Measurements from ENCODE around the gene TRIM41. TPM values are rescaled to one million over a fixed set of nuclear protein-coding genes. Genes with fewer than 3 reads are reported as not detected.
"Not testable (repeated sequence)": the region's sequence is repeated elsewhere in the genome, so short reads cannot be mapped to it uniquely, and the experiment has no call there.

The TRIM41 gene
- total RNA-seq, 1 donor from 2014 or later, result 12.1 TPM

DNA sequence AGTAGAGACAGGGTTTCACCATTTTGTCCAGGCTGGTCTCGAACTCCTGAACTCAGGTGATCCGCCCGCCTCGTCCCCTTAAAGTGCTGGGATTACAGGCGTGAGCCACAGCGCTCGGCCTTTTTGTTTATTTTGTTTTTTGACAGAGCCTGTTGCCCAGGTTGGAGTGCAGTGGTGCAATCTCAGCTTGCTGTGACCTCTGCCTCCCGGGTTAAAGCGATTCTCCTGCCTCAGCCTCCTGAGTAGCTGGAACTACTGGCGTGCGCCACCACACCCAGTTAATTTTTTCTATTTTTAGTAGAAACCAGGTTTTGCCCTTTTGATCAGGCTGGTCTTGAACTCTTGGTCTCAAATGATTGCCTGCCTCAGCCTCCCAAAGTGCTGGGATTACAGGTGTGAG is 12.9 kb upstream of the TRIM41 start:
- DNase-seq (ENCODE audit: extremely low read depth, low read depth, low spot score), result not testable (repeated sequence)

DNA sequence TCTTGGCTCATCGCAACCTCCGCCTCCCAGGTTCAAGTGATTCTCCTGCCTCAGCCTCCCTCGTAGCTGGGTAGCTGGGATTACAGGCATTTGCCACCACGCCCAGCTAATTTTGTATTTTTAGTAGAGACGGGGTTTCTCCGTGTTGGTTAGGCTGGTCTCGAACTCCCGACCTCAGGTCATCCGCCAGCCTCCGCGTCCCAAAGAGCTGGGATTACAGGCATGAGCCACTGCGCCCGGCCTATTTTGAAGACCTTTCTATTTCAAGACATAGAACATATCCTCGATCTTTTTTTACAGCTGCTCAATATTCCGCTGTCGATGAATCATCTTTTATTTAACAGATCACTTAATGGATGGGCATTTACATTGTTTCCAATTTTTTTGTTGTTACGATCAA is 12.4 kb upstream of the TRIM41 start:
- not testable (repeated sequence) for DNase-seq (ENCODE audit: extremely low read depth, low read depth, low spot score)

DNA sequence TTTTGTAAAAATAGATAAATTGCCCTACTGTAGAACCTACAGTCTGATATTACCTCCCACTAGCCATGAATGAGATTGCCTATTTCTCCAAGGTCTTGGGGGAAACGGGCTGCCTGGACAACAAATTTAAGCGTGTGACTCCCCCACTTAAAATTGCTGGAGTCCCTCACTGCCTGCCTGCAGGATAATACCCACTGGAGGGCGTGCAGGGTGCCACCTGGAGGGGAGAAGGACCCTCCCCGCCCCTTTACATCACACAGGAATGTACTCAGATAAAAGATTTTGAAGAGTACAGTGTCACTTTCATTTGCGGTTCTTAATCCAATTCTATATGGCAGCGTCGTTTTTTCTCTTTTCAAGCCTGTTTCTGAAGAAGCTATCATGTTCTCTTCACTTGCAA is 11.9 kb upstream of the TRIM41 start:
- no peak for DNase-seq (ENCODE audit: extremely low read depth, low read depth, low spot score)

DNA sequence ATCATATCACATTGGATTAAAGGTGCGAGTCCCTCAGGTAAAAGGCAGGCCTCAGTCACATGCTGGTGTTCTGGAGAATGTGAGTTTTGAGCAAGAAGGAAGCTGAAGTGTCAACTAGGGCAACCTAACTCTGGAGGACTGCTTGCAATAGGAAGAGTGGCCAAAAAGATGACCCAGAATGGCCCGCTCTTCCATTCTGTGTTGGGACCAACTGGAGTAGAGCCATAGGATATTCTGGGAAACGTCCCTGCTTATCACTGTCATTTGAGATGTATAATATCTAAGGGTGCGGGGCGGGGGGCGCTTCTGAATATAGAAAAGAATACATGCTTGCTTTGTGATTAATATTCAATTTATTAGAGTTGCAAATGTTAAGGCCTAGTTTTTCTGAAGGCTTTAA is 11.0 kb upstream of the TRIM41 start:
- DNase-seq (ENCODE audit: extremely low read depth, low read depth, low spot score), result no peak

DNA sequence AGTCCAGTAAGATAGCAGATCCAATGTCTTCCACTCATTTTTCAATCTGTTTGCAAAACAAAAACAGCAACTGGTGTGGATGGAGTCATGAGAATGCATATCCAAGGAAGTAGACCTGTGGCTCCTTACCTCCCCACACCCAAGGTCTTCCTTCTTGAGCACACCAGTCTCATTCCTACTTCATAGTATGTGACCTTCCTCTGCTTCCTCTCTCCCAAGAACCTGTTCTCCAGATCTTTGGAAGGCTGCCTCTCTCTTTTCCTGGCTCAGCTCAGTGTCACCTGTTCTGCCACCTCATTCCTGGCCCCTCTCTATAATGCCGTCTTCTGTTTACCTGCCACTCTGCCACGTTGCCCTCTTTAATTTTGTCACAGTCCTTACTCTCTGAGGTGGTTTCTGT is 10.1 kb upstream of the TRIM41 start:
- DNase-seq (ENCODE audit: extremely low read depth, low read depth, low spot score), result no peak

DNA sequence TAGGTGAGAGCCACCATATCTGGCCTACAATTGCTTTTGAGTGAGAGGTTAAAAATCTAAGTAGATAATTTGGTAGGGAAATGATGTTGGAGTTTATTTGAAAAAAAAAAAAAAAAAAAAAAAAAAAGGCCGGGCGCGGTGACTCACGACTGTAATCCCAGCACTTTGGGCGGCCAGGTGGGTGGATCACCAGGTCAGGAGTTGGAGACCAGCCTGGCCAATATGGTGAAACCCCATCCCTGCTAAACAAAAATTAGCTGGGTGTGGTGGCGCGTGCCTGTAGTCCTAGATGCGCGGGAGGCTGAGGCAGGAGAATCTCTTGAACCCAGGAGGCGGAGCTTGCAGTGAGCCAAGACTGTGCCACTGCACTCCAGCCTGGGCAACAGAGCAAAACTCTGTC is 8.8 kb upstream of the TRIM41 start:
- not testable (repeated sequence) for DNase-seq (ENCODE audit: extremely low read depth, low read depth, low spot score)

DNA sequence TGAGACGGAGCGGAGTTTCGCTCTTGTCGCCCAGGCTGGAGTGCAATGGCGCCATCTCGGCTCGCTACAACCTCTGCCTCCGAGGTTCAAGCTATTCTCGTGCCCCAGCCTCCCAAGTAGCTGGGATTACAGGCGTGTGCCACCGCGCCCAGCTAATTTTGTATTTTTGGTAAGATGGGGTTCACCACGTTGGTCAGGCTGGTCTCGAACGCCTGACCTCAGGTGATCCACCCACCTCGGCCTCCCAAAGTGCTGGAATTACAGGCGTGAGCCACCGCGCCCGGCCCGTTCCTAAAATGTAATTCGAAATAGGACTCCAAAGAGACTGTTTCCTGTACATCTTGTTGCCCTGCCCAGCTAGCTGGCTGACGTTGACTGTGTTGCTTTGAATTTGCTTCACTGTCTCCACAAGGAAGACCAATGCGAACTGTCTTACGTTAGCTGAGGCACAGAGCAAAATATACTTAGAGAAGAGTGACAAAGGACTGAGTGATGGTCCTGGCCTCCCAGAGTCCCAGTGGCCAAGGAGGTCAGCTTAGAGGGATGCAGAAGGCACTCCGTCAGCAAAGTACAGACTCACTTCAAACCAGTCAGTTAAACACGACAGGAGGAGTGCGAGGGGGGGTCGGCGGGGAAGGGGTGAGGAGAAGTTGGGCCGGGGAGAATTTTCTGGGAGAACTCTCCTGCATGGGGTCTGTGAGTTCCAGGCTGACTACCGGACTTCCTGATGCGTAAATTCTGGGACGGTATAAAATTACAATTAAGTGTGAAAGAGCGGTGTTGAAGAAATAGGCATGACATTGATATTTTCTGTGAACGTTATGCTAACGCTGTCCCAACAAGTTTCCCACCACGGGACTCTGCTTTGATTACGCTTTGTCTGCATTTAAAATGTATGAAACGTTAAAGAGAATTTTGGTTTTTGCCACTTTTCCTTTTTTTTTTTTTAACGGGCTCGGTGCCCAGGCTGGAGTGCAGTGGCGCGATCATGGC is 6.8 kb upstream of the TRIM41 start:
- DNase-seq (ENCODE audit: extremely low read depth, low read depth, low spot score), result no peak

DNA sequence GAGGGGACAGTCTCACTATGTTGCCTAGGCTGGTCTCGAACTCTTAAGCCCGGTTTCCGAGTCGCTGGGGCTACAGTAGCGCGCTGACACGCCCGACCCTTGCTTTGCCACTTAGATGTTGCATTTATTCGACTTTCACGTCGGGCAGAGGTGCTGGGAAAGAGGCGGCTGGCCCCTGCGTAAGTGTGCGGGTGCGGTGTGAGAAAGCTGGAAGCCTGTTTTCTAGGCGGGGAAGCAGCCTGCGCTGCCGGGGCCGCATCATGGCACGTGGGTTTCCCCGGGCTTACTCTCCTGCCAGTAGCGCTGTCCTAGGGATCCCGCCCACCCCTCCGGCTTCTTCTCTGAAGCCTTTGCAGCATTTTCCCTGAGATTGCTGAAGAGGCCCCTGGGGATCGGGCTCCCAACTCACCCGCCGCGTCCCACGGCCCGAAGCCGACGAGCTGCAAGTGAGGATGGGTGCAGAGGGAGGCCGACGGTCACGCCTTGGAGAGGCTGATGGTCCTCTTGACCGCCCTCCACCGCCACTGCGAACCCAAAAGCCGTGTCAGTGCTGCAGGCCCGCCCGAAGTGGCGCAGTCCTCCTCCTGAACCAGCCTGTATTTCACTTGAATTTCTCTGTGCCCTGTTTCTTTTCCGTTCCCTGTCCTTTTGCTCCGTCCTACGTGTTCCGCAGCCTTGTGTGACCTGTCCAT is 5.8 kb upstream of the TRIM41 start:
- DNase-seq (ENCODE audit: extremely low read depth, low read depth, low spot score), result no peak

DNA sequence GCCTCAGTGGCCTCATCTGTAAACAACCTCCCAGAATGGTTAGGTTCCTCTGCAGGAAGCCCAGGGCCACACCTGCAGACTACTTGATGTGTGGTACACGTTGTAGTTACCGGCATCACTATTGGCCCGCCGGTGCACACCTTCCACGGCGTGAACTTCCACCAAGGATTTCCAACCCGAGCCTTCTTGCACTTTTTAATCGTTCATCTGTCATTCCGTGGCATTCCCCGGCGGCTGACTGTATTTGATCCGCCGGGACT is 5.3 kb upstream of the TRIM41 start:
- DNase-seq (ENCODE audit: extremely low read depth, low read depth, low spot score), result no peak

DNA sequence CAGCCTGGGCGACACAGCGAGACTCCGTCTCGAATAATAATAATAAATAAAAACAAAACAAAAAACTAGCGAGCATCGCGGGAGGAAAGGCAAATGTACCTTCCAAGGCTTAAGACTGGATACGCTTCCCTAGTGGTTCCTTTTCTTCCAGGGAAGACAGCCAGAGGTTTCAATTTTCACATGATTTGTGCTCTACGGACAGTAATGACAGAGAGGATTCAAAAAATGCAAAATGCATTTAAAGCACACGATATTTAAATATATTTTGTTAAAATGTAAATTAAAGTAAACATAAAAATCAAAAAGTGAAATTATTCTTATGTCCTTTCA is 4.3 kb upstream of the TRIM41 start:
- no peak for DNase-seq (ENCODE audit: extremely low read depth, low read depth, low spot score)

DNA sequence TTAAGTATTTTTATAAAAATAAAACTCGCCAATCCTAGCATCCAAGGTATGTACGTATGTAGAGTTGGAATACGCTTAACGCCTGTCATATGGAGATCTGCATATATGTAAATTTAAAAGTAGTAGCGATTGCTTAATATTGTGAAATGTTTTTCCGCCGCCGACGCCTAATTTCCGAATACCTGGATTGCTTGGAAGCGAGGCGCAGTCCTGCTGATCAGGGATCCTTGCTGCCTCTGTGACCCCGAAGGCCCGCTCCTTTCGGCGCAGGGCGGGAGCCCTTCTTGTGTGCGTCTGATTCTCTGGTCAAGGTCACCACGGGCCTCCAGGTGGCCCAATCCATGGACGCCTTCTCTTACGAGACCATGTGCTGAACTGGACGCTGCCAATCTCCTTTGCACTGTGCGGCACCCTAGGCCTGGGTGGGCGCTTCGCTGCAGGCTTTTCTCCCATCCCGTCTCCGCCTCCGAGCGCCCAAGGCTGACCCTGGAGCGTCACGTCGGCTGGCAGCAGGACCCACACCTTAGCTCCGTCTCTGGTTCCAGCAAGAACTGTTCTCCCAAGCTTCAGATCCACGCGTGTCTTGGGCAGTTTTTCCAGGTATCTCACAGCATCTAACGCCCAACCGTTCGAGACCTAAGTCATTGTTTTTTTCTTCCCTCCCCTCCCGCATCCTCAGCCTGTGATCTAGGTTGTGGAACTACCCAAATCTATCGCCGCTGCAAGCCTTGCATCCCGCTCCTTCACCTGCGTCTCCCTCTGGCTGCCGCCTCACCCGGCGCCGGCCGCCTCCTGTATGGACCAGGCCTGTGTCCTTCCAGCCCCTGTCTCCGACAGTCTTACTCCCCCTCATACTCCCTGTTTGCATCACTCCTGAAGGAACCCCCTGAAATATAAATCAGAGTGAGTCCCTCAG is 3.6 kb upstream of the TRIM41 start:
- DNase-seq (ENCODE audit: extremely low read depth, low read depth, low spot score), result no peak

DNA sequence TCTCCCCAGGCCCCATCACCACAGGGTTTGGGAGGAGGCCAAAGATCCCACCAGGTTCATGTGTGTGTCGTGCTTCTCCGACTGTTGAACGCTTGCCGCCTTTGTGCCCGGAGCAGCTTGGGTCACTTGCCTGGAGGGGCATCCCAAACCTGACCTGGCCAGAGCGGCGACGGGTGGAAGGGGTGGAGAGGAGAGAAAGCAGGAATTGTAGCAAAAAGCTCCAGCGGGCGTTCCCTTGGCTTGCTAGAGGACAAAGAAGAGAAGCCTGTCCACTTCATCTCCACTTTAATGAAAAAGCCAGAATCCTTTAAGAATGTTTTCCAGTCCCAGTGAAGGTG is 2.9 kb upstream of the TRIM41 start:
- no peak for DNase-seq (ENCODE audit: extremely low read depth, low read depth, low spot score)

DNA sequence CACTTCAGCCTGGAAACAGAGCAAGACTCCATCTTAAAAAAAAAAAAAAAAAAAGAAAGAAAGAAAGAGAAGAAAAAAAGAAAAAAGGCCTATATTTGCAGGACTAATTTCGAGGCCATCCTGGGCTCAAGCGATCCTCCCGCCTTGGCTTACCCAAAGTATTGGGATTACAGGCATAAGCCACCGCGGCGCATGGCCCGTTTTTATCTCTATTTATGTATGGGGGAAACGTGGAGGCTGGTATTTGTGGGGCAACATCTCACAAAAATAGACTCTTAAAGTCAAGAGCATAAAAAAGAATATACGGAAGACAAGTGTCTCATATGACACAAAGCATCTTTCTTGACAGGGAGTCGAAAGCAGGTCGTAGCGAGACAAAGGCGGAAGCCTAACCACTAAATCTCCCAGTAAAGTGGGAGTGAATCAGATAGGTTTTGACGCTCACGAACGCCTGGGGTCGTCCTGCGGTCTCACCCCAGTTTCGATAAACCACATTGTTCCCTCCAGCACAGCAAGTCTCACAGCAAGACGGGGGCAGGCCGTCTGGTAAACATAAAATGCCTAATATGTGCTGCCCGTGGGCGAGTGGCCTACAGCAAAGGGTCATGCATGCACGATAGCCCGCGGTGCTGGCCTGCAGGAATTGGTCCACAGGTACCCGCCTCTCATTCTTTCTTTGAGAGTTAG is 1.8 kb upstream of the TRIM41 start:
- DNase-seq (ENCODE audit: extremely low read depth, low read depth, low spot score), result no peak

DNA sequence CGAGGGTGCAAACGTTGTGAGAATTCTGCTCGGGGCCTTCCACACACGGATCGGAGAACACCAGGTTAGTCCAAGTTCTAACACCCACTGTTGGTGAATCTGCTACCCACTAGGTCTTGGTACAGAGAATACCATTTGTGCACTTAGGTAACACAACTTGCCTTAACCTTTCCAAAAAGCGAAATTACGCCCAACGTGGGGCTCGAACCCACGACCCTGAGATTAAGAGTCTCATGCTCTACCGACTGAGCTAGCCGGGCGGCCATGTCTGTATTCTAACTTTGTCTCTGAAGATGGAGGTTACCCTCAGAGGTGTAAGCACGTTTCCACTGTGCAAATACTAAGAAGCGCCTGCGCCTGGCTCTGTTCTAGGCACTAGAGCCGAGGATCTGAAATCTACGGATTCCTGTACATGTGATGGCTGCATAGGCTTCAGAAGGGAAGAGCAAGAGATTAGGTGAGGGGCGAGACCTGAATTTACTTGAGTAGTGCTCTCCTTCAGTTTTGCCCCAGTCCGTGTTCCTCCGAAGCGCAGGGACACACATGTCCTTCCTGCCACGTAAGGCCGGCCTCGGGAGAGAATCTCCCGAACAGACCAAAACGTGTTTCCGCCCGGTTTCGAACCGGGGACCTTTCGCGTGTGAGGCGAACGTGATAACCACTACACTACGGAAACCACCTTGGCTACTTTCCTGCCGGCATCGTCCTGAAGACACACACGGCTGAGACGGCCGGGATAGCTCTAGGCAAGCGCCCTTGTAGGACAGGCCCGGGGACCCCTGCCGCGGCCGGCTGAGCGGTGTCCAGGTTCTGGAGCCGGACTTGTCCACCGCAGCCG is 1.1 kb upstream of the TRIM41 start:
- peak; percentile 78 for DNase-seq (ENCODE audit: extremely low read depth, low read depth, low spot score)

DNA sequence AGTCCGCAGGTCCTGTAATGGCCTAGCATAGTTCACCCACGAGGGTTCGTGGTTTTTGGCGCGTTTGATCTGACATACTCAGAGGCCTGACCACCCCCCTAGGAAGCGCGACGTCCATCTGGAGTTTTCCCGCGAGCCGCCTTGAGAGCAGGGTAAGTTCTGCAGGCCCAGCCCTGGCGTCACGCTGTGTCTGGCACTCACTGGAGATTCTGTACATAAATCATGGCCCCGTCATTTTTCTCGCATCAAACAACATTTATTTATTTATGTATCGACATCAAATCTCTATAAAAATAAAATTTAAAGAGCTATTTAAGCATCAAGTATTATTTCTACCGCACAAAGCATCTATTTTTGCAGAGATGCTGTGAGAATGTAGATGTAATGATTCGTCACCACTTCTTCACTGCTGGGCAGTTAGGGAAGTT is 437 bp upstream of the TRIM41 start:
- DNase-seq (ENCODE audit: extremely low read depth, low read depth, low spot score), result no peak

DNA sequence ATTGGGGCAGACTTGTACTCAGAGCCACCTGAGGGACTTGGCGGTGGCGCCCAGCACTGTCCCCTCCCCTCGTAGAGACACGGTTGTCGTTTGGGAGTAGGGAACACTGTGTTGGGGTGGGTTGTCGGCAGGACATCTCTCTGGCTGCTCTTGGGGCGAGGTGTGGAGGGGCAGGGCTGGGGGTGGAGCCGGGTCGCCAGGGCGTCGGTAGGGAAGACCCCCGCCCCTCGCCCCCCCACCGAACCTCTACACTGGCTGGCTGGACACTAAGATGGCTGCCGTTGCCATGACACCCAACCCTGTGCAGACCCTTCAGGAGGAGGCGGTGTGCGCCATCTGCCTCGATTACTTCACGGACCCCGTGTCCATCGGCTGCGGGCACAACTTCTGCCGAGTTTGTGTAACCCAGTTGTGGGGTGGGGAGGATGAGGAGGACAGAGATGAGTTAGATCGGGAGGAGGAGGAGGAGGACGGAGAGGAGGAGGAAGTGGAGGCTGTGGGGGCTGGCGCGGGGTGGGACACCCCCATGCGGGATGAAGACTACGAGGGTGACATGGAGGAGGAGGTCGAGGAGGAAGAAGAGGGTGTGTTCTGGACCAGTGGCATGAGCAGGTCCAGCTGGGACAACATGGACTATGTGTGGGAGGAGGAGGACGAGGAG is 778 bp downstream of the TRIM41 start:
- DNase-seq (ENCODE audit: extremely low read depth, low read depth, low spot score), result no peak

DNA sequence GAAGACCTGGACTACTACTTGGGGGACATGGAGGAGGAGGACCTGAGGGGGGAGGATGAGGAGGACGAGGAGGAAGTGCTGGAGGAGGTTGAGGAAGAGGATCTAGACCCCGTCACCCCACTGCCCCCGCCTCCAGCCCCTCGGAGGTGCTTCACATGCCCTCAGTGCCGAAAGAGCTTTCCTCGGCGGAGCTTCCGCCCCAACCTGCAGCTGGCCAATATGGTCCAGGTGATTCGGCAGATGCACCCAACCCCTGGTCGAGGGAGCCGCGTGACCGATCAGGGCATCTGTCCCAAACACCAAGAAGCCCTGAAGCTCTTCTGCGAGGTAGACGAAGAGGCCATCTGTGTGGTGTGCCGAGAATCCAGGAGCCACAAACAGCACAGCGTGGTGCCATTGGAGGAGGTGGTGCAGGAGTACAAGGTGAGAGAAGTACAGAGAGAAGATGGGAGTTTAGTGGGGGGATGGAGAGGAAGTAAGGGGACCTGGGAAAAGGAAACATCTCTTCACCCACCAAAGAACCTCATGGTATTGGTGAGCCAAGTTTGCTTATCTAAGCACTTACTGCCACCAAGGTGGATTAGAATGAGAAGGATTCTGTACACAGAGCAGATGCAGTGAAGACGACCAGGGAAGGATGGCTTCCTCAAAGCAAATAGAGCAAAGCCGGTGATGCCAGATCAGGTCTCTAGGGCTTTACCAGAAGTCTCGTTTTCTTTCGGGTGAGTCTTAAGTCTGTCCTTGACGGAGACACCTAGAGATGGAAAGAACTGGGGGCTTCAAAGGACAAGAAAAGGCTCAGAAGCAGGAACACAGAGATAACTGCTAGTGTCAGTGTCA is 1.5 kb downstream of the TRIM41 start:
- DNase-seq (ENCODE audit: extremely low read depth, low read depth, low spot score), result no peak

DNA sequence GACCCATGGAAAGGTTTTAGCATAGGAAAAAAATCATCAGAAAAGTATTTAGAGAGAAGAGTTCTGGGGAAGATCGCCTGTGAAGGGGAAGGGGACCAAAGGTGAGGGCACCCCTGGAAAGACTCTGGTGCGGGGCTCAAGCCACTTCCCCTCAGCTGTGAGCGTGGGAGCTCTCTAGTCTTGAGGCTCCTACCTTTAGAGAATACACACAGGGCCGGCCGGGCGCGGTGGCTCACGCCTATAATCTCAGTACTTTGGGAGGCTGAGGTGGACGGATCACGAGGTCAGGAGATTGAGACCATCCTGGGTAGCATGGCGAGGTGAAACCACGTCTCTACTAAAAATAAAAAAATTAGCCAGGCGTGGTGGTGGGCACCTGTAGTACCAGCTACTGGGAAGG is 6.9 kb downstream of the TRIM41 start:
- no peak for DNase-seq (ENCODE audit: extremely low read depth, low read depth, low spot score)

DNA sequence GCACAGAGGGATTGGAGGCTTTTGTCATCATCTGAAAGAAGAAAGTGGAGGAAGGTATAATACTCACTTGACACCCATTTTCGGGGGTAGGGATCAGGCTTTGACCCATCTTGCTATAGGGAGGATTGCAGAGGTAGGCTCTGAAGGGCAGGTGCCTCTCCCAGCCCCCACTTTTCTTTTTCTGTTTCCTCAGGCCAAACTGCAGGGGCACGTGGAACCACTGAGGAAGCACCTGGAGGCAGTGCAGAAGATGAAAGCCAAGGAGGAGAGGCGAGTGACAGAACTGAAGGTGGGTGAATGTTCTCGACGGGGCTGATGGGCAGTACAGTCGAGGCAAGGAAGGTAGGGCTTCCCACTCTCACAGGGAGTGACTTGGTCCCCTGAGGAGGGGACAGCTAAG is 7.5 kb downstream of the TRIM41 start:
- no peak for DNase-seq (ENCODE audit: extremely low read depth, low read depth, low spot score)

Measured in glomerular endothelial cell (primary cell).